ENCODE measurements around the gene ATXN7L2.

Gene ATXN7L2

DNA sequence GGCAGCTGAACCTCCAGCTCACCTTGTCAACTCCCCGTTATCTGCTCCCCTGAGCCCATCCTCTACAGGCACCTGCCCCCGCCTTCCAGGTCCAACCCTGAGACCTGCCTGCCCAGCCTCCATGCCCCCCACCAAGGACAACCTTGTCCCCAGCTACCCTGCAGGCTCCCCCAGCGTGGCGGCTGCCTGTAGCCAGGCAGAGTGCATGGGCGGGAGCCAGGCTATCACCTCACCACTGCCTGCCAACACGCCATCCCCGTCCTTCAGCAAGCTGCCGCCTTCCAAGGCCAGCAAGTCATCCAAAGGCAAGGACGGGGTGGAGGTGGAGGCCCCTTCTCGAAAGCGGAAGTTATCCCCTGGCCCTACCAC, 7.2 kb downstream of the ATXN7L2 start:
- TF ChIP-seq ARNTL (CRISPR knock-in tag; IDR thresholded peaks at IDR 0.05; ENCODE audit: borderline replicate concordance, low read depth) (no peak), ESRRG (CRISPR knock-in tag; IDR thresholded peaks at IDR 0.05) (no peak), PATZ1 (CRISPR knock-in tag; IDR thresholded peaks at IDR 0.05; ENCODE audit: borderline replicate concordance) (no peak), PPARA (CRISPR knock-in tag; IDR thresholded peaks at IDR 0.05; ENCODE audit: borderline replicate concordance) (no peak), ZNF8 (CRISPR knock-in tag; IDR thresholded peaks at IDR 0.05) (no peak), CSDC2 (CRISPR knock-in tag; IDR thresholded peaks at IDR 0.05) (no peak), SNAI2 (CRISPR knock-in tag; IDR thresholded peaks at IDR 0.05) (no peak), BACH2 (CRISPR knock-in tag; IDR thresholded peaks at IDR 0.05; ENCODE audit: borderline replicate concordance) (no peak), ZFP30 (CRISPR knock-in tag; IDR thresholded peaks at IDR 0.05) (no peak), ISL1 (CRISPR knock-in tag; IDR thresholded peaks at IDR 0.05) (no peak), TOX (CRISPR knock-in tag; IDR thresholded peaks at IDR 0.05; ENCODE audit: borderline replicate concordance) (no peak), ZNF565 (CRISPR knock-in tag; conservative IDR thresholded peaks at IDR 0.05; ENCODE audit: low read depth) (no peak)
- TF ChIP-seq, protein P1, sequence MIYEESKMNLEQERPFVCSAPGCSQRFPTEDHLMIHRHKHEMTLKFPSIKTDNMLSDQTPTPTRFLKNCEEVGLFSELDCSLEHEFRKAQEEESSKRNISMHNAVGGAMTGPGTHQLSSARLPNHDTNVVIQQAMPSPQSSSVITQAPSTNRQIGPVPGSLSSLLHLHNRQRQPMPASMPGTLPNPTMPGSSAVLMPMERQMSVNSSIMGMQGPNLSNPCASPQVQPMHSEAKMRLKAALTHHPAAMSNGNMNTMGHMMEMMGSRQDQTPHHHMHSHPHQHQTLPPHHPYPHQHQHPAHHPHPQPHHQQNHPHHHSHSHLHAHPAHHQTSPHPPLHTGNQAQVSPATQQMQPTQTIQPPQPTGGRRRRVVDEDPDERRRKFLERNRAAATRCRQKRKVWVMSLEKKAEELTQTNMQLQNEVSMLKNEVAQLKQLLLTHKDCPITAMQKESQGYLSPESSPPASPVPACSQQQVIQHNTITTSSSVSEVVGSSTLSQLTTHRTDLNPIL (CRISPR knock-in tag; IDR thresholded peaks at IDR 0.05; ENCODE audit: low read depth), result no peak
- TF ChIP-seq, protein P2, sequence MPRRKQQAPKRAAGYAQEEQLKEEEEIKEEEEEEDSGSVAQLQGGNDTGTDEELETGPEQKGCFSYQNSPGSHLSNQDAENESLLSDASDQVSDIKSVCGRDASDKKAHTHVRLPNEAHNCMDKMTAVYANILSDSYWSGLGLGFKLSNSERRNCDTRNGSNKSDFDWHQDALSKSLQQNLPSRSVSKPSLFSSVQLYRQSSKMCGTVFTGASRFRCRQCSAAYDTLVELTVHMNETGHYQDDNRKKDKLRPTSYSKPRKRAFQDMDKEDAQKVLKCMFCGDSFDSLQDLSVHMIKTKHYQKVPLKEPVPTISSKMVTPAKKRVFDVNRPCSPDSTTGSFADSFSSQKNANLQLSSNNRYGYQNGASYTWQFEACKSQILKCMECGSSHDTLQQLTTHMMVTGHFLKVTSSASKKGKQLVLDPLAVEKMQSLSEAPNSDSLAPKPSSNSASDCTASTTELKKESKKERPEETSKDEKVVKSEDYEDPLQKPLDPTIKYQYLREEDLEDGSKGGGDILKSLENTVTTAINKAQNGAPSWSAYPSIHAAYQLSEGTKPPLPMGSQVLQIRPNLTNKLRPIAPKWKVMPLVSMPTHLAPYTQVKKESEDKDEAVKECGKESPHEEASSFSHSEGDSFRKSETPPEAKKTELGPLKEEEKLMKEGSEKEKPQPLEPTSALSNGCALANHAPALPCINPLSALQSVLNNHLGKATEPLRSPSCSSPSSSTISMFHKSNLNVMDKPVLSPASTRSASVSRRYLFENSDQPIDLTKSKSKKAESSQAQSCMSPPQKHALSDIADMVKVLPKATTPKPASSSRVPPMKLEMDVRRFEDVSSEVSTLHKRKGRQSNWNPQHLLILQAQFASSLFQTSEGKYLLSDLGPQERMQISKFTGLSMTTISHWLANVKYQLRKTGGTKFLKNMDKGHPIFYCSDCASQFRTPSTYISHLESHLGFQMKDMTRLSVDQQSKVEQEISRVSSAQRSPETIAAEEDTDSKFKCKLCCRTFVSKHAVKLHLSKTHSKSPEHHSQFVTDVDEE (CRISPR knock-in tag; IDR thresholded peaks at IDR 0.05), result no peak
- ATAC-seq, result no peak

- no peak for ATAC-seq
- TF ChIP-seq ZNF565 (CRISPR knock-in tag; conservative IDR thresholded peaks at IDR 0.05; ENCODE audit: low read depth) (no peak), PATZ1 (CRISPR knock-in tag; IDR thresholded peaks at IDR 0.05; ENCODE audit: borderline replicate concordance) (no peak)
These were observed 7.7 kb downstream of the ATXN7L2 start for GRCh38 chr1:109491372-109491771.

- TF ChIP-seq SNAI2 (CRISPR knock-in tag; IDR thresholded peaks at IDR 0.05) (no peak), CSDC2 (CRISPR knock-in tag; IDR thresholded peaks at IDR 0.05) (no peak), ZFP30 (CRISPR knock-in tag; IDR thresholded peaks at IDR 0.05) (no peak), TOX (CRISPR knock-in tag; IDR thresholded peaks at IDR 0.05; ENCODE audit: borderline replicate concordance) (no peak), GLIS3 (CRISPR knock-in tag; IDR thresholded peaks at IDR 0.05) (no peak), ZNF70 (CRISPR knock-in tag; IDR thresholded peaks at IDR 0.05) (no peak), ZFP3 (CRISPR knock-in tag; IDR thresholded peaks at IDR 0.05) (no peak), OSR1 (CRISPR knock-in tag; IDR thresholded peaks at IDR 0.05) (no peak), PATZ1 (CRISPR knock-in tag; IDR thresholded peaks at IDR 0.05; ENCODE audit: borderline replicate concordance) (no peak), ZC3H10 (CRISPR knock-in tag; IDR thresholded peaks at IDR 0.05) (no peak), ZNF8 (CRISPR knock-in tag; IDR thresholded peaks at IDR 0.05) (no peak), TCF4 (CRISPR knock-in tag; IDR thresholded peaks at IDR 0.05; ENCODE audit: borderline replicate concordance) (no peak), POU6F1 (CRISPR knock-in tag; IDR thresholded peaks at IDR 0.05; ENCODE audit: borderline replicate concordance, low read depth) (no peak), BACH2 (CRISPR knock-in tag; IDR thresholded peaks at IDR 0.05; ENCODE audit: borderline replicate concordance) (no peak), ARNTL (CRISPR knock-in tag; IDR thresholded peaks at IDR 0.05; ENCODE audit: borderline replicate concordance, low read depth) (no peak), PPARA (CRISPR knock-in tag; IDR thresholded peaks at IDR 0.05; ENCODE audit: borderline replicate concordance) (no peak), ISL1 (CRISPR knock-in tag; IDR thresholded peaks at IDR 0.05) (no peak)
- ATAC-seq, result no peak
These were observed 9.1 kb downstream of the ATXN7L2 start for GRCh38 chr1:109492779-109493178.

All from SK-N-SH treated with all-trans-retinoic acid at 6 μM for 48 hours (cell line).